Peyer's patch (tissue), 4 donors: ENCODE results near the gene MVK. TPM values are rescaled to one million over a fixed set of nuclear protein-coding genes. Genes with fewer than 3 reads are reported as not detected.

ENCODE experiments used
- DNase-seq, 3 donors: peaks; one replicate each; pipeline ENCODE4 v3.0.0-alpha.2; 2017 to 2019
- H3K27ac ChIP-seq, 4 donors: fragments of 200-600 bp; sonication (generic); one replicate each; pipeline ENCODE4 v1.5.1; 2016 to 2019
- H3K27me3 ChIP-seq, 2 donors: fragments of 200-600 bp; sonication (generic); one replicate each; pipeline ENCODE4 v1.5.1; 2019
- H3K36me3 ChIP-seq, 3 donors: fragments of 200-600 bp; sonication (generic); one replicate each; pipeline ENCODE4 v1.5.1; 2016 to 2019
- H3K4me1 ChIP-seq, 4 donors: fragments of 200-600 bp; sonication (generic); one replicate each; pipeline ENCODE4 v1.5.1; 2016 to 2019
- H3K4me3 ChIP-seq, 4 donors: fragments of 200-600 bp; sonication (generic); 1 replicate in 3 of 4; 2 replicates in 1 of 4; pipeline ENCODE4 v1.5.1; 2016 to 2019; ENCODE audit warnings: mild to moderate bottlenecking in 1 of 4
- H3K9me3 ChIP-seq, 4 donors: fragments of 200-600 bp; sonication (generic); one replicate each; pipeline ENCODE4 v1.5.1; 2016 to 2019; ENCODE audit warnings: mild to moderate bottlenecking in 1 of 4
- CTCF ChIP-seq, 6 experiments: fragments of 450-650 bp in 4 of 6; fragments of 200-600 bp in 2 of 6; sonication (generic) in 1 of 6; IDR thresholded peaks; one replicate each; pipeline ENCODE4 v1.5.1; 2017 to 2019; ENCODE audit warnings: antibody characterized with exemption in 6 of 6, mild to moderate bottlenecking in 3 of 6, moderate library complexity in 1 of 6
- POLR2A ChIP-seq, 2 donors: fragments of 450-650 bp; IDR thresholded peaks; one replicate each; pipeline ENCODE4 v1.5.1; 2017; ENCODE audit warnings: antibody characterized with exemption in 2 of 2, mild to moderate bottlenecking in 2 of 2, moderate library complexity in 2 of 2
- total RNA-seq, 4 donors: library from RNA; depleted of rRNA; stranded (reverse); fragments of >200 nt; gene quantifications; one replicate each; pipeline ENCODE4 v1.1.0, GENCODE V29; 2016

The MVK gene
- total RNA-seq, 4 donors from 2014 or later: 3.3 to 66.7 (median 41.6) TPM

- peaks cover 0 to 18% (median 0%) of the 10 kb centered on the region in 3 donors for H3K36me3 ChIP-seq
- peaks cover 0 to under 1% (median 0%) of the 10 kb centered on the region in 4 donors for H3K9me3 ChIP-seq
- H3K4me3 ChIP-seq: no peak overlapping the region
- peaks cover 0 to 11% (median 2%) of the 10 kb centered on the region in 4 donors for H3K4me1 ChIP-seq
- H3K27ac ChIP-seq: peak overlapping the region in 1 of 4 donors; percentile 82
- DNase-seq: peak in 2 of 3 donors; percentile 63
- no peaks in the 10 kb centered on the region for H3K27me3 ChIP-seq
- TF ChIP-seq CTCF (IDR thresholded peaks at IDR 0.05) (no peak), POLR2A (IDR thresholded peaks at IDR 0.05) (no peak)
Observed at GRCh38 chr12:109557200-109557599, 16.4 kb upstream of the MVK start.

GRCh38 chr12:109557805-109558204 is 15.8 kb upstream of the MVK start:
- Histone ChIP-seq H3K36me3 (peaks cover 0 to 23% (median 0%) of the 10 kb centered on the region in 3 donors), H3K9me3 (peaks cover 0 to 6% (median 0%) of the 10 kb centered on the region in 4 donors), H3K4me3 (no peak overlapping the region), H3K27me3 (no peaks in the 10 kb centered on the region), H3K4me1 (peaks cover 0 to 11% (median 2%) of the 10 kb centered on the region in 4 donors), H3K27ac (peak overlapping the region in 2 of 4 donors; percentile 67 to 82)
- no peak for DNase-seq
- TF ChIP-seq POLR2A (IDR thresholded peaks at IDR 0.05): no peak
- TF ChIP-seq CTCF (IDR thresholded peaks at IDR 0.05): no peak

- DNase-seq: peak in 2 of 3 donors; percentile 81 to 83
- TF ChIP-seq CTCF (IDR thresholded peaks at IDR 0.05) (no peak), POLR2A (IDR thresholded peaks at IDR 0.05) (no peak)
- peaks cover 0 to 7% (median 0%) of the 10 kb centered on the region in 4 donors for H3K9me3 ChIP-seq
- no peak overlapping the region for H3K4me3 ChIP-seq
- peak overlapping the region in 3 of 4 donors; percentile 40 to 82 (median 67) for H3K27ac ChIP-seq
- peaks cover 0 to 11% (median 2%) of the 10 kb centered on the region in 4 donors for H3K4me1 ChIP-seq
- H3K27me3 ChIP-seq: no peaks in the 10 kb centered on the region
- peaks cover 0 to 30% (median 0%) of the 10 kb centered on the region in 3 donors for H3K36me3 ChIP-seq
Observed at GRCh38 chr12:109558374-109559199, 15.0 kb upstream of the MVK start.

- no peak overlapping the region for H3K4me3 ChIP-seq
- H3K4me1 ChIP-seq: peaks cover 0 to 11% (median 2%) of the 10 kb centered on the region in 4 donors
- TF ChIP-seq POLR2A (IDR thresholded peaks at IDR 0.05) (no peak), CTCF (IDR thresholded peaks at IDR 0.05) (no peak)
- H3K27ac ChIP-seq: peak overlapping the region in 3 of 4 donors; percentile 40 to 82 (median 67)
- H3K9me3 ChIP-seq: peaks cover 0 to 7% (median 0%) of the 10 kb centered on the region in 4 donors
- no peaks in the 10 kb centered on the region for H3K27me3 ChIP-seq
- no peak for DNase-seq
- H3K36me3 ChIP-seq: peaks cover 0 to 35% (median 0%) of the 10 kb centered on the region in 3 donors
Observed at GRCh38 chr12:109559200-109559505, 14.4 kb upstream of the MVK start.

- Histone ChIP-seq H3K27me3 (no peaks in the 10 kb centered on the region), H3K27ac (no peak overlapping the region), H3K4me3 (no peak overlapping the region), H3K36me3 (peaks cover 0 to 39% (median 0%) of the 10 kb centered on the region in 3 donors), H3K9me3 (peaks cover 0 to 7% (median 0%) of the 10 kb centered on the region in 4 donors), H3K4me1 (peaks cover 0 to 11% (median 2%) of the 10 kb centered on the region in 4 donors)
- TF ChIP-seq POLR2A (IDR thresholded peaks at IDR 0.05) (no peak), CTCF (IDR thresholded peaks at IDR 0.05) (no peak)
- no peak for DNase-seq
Observed at GRCh38 chr12:109559601-109560000, 14.0 kb upstream of the MVK start.
